KMS-11 (cell line): ENCODE data around the gene FAM131A.

ENCODE experiments used
- H2AFZ ChIP-seq: fragments of 200-600 bp; sonication (generic); 2 replicates; pipeline ENCODE4 v1.6.1; 2016; ENCODE audit warnings: antibody characterized with exemption, mixed run types, low read depth
- H3K27ac ChIP-seq: fragments of 200-600 bp; sonication (generic); 2 replicates; pipeline ENCODE4 v1.6.1; 2016; ENCODE audit warnings: mild to moderate bottlenecking, mixed run types
- H3K27me3 ChIP-seq: fragments of 200-600 bp; sonication (generic); 2 replicates; pipeline ENCODE4 v1.6.1; 2017; ENCODE audit warnings: mild to moderate bottlenecking, low read depth, mixed run types, moderate library complexity; ENCODE audit not compliant: insufficient read depth
- H3K36me3 ChIP-seq: fragments of 200-600 bp; sonication (generic); 2 replicates; pipeline ENCODE4 v1.6.1; 2017; ENCODE audit warnings: mild to moderate bottlenecking, mixed run types; ENCODE audit not compliant: insufficient read depth
- H3K4me1 ChIP-seq: fragments of 200-600 bp; sonication (generic); 2 replicates; pipeline ENCODE4 v1.6.1; 2016; ENCODE audit warnings: mild to moderate bottlenecking, low read depth, mixed run types; ENCODE audit not compliant: poor library complexity, severe bottlenecking
- H3K4me2 ChIP-seq: fragments of 200-600 bp; sonication (generic); 2 replicates; pipeline ENCODE4 v1.7.0; 2016; ENCODE audit warnings: mild to moderate bottlenecking, mixed run types
- H3K4me3 ChIP-seq: fragments of 200-600 bp; sonication (generic); IDR thresholded peaks from 2 replicates; pipeline ENCODE4 v1.6.1; 2017; ENCODE audit warnings: low read depth, low read length, mixed read lengths; ENCODE audit not compliant: insufficient read depth
- H3K79me2 ChIP-seq: fragments of 200-600 bp; sonication (generic); 2 replicates; pipeline ENCODE4 v1.6.1; 2016; ENCODE audit warnings: low read depth, mixed run types; ENCODE audit not compliant: insufficient read depth
- H3K9ac ChIP-seq: fragments of 200-600 bp; sonication (generic); 2 replicates; pipeline ENCODE4 v1.6.1; 2016; ENCODE audit warnings: mild to moderate bottlenecking, mixed run types
- H4K20me1 ChIP-seq: fragments of 200-600 bp; sonication (generic); 2 replicates; pipeline ENCODE4 v1.6.1; 2016; ENCODE audit warnings: mild to moderate bottlenecking, mixed run types; ENCODE audit not compliant: insufficient read depth
- CTCF ChIP-seq: fragments of 200-600 bp; sonication (generic); conservative IDR thresholded peaks from 2 replicates; pipeline ENCODE4 v1.6.1; 2017; ENCODE audit warnings: low read depth, mild to moderate bottlenecking, antibody characterized with exemption, low read length, moderate library complexity, mixed read lengths

Gene FAM131A

GRCh38 chr3:184299488-184300377 is 37.7 kb upstream of the FAM131A start:
- H4K20me1 ChIP-seq, result no peaks in the 10 kb centered on the region
- peak overlapping the region; percentile 28; the same call in 1 of the 2 replicates for H2AFZ ChIP-seq

GRCh38 chr3:184300378-184300720 is 37.1 kb upstream of the FAM131A start:
- Histone ChIP-seq H3K27ac (no peak overlapping the region), H3K27me3 (no peaks in the 10 kb centered on the region), H2AFZ (no peak overlapping the region), H3K4me3 (no peak overlapping the region), H3K9ac (no peak overlapping the region), H3K4me1 (peaks cover 12% of the 10 kb centered on the region), H3K36me3 (peaks cover 25% of the 10 kb centered on the region; the same call in 1 of the 2 replicates), H4K20me1 (no peaks in the 10 kb centered on the region), H3K79me2 (peaks cover 27% of the 10 kb centered on the region), H3K4me2 (peak overlapping the region; percentile 100)
- no peak for TF ChIP-seq CTCF

More at GRCh38 chr3:184299488-184300377, 37.7 kb upstream of the FAM131A start:
- Histone ChIP-seq H3K9ac (peak overlapping the region; percentile 72), H3K4me2 (peak overlapping the region; percentile 100), H3K4me1 (peaks cover 12% of the 10 kb centered on the region), H3K27ac (peak overlapping the region; percentile 44), H3K36me3 (peaks cover 25% of the 10 kb centered on the region; the same call in 1 of the 2 replicates), H3K27me3 (no peaks in the 10 kb centered on the region), H3K79me2 (peaks cover 27% of the 10 kb centered on the region), H3K4me3 (peak overlapping the region; percentile 81)
- TF ChIP-seq CTCF, result no peak

- no peak overlapping the region for H3K9ac ChIP-seq
- no peak overlapping the region for H3K4me2 ChIP-seq
- H3K27me3 ChIP-seq, result no peaks in the 10 kb centered on the region
- H2AFZ ChIP-seq, result no peak overlapping the region
- H3K27ac ChIP-seq, result no peak overlapping the region
- H4K20me1 ChIP-seq, result no peaks in the 10 kb centered on the region
- no peak overlapping the region for H3K4me3 ChIP-seq
- H3K4me1 ChIP-seq, result peaks cover 4% of the 10 kb centered on the region
- peaks cover 33% of the 10 kb centered on the region; the same call in 1 of the 2 replicates for H3K36me3 ChIP-seq
- TF ChIP-seq CTCF, result peak; percentile 53; the same call in 1 of the 2 replicates
- H3K79me2 ChIP-seq, result peaks cover 14% of the 10 kb centered on the region
Observed at GRCh38 chr3:184305577-184305976, 31.8 kb upstream of the FAM131A start.

GRCh38 chr3:184306341-184306972 is 30.9 kb upstream of the FAM131A start:
- Histone ChIP-seq H3K9ac (no peak overlapping the region), H3K36me3 (peaks cover 32% of the 10 kb centered on the region; the same call in 1 of the 2 replicates), H3K79me2 (peaks cover 6% of the 10 kb centered on the region; the same call in 1 of the 2 replicates), H3K4me1 (no peaks in the 10 kb centered on the region), H4K20me1 (no peaks in the 10 kb centered on the region), H3K4me3 (no peak overlapping the region), H3K27ac (no peak overlapping the region), H3K4me2 (no peak overlapping the region), H2AFZ (no peak overlapping the region), H3K27me3 (no peaks in the 10 kb centered on the region)
- TF ChIP-seq CTCF, result no peak
